Measurements from ENCODE around the gene UACA. TPM values are rescaled to one million over a fixed set of nuclear protein-coding genes. Genes with fewer than 3 reads are reported as not detected.

Gene UACA
- total RNA-seq, 1 donor = 161 TPM

GRCh38 chr15:70757627-70758026, 5.7 kb downstream of the UACA start:
- Histone ChIP-seq H3K79me2 (ENCODE audit: insufficient read depth, low read length) (peaks cover 100% of the 10 kb centered on the region), H3K4me1 (ENCODE audit: insufficient read depth, low read length) (peaks cover 44% of the 10 kb centered on the region), H3K9me3 (ENCODE audit: low read depth, low read length) (no peaks in the 10 kb centered on the region), H3K27ac (ENCODE audit: low read depth, low read length) (peak overlapping the region; percentile 1), H4K20me1 (ENCODE audit: insufficient read depth, low read length) (peaks cover 38% of the 10 kb centered on the region), H2AFZ (ENCODE audit: low read length) (no peak overlapping the region), H3K4me2 (ENCODE audit: insufficient read depth, low read length) (peak overlapping the region; percentile 99), H3K27me3 (ENCODE audit: insufficient read depth, low read length) (no peaks in the 10 kb centered on the region), H3K4me3 (ENCODE audit: insufficient read depth, low read length) (peak overlapping the region; percentile 6), H3K36me3 (ENCODE audit: insufficient read depth, low read length) (peaks cover 25% of the 10 kb centered on the region)
- no peak for DNase-seq (ENCODE audit: insufficient read length, low spot score, missing footprints)
- no peak for TF ChIP-seq CTCF (IDR thresholded peaks at IDR 0.05; ENCODE audit: extremely low read depth, low read depth, low read length)

DNA sequence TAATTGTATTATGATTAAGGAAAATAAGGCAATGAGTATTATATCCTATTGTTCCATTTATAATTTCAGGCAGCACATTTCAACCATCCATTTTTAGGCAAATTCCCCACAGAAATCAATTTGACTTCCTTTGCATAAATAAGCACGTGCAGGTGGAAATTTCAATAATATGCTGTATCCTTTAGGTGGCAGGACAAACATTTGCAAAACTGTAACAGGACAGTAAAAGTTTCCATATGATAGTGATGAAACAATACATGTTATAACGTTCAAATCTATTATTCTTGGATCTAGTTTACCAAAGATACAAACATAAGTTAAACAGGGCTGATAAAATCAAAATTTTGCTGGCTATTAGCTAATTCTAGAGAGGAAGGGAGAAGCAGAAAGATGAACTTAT, 8.5 kb downstream of the UACA start:
- Histone ChIP-seq H3K27me3 (ENCODE audit: insufficient read depth, low read length) (no peaks in the 10 kb centered on the region), H3K79me2 (ENCODE audit: insufficient read depth, low read length) (peaks cover 100% of the 10 kb centered on the region), H3K4me3 (ENCODE audit: insufficient read depth, low read length) (no peak overlapping the region), H3K36me3 (ENCODE audit: insufficient read depth, low read length) (peaks cover 34% of the 10 kb centered on the region), H4K20me1 (ENCODE audit: insufficient read depth, low read length) (peaks cover 51% of the 10 kb centered on the region), H3K9me3 (ENCODE audit: low read depth, low read length) (no peaks in the 10 kb centered on the region), H3K4me1 (ENCODE audit: insufficient read depth, low read length) (peaks cover 38% of the 10 kb centered on the region), H2AFZ (ENCODE audit: low read length) (no peak overlapping the region), H3K27ac (ENCODE audit: low read depth, low read length) (no peak overlapping the region), H3K4me2 (ENCODE audit: insufficient read depth, low read length) (no peak overlapping the region)
- no peak for DNase-seq (ENCODE audit: insufficient read length, low spot score, missing footprints)
- no peak for TF ChIP-seq CTCF (IDR thresholded peaks at IDR 0.05; ENCODE audit: extremely low read depth, low read depth, low read length)

DNA sequence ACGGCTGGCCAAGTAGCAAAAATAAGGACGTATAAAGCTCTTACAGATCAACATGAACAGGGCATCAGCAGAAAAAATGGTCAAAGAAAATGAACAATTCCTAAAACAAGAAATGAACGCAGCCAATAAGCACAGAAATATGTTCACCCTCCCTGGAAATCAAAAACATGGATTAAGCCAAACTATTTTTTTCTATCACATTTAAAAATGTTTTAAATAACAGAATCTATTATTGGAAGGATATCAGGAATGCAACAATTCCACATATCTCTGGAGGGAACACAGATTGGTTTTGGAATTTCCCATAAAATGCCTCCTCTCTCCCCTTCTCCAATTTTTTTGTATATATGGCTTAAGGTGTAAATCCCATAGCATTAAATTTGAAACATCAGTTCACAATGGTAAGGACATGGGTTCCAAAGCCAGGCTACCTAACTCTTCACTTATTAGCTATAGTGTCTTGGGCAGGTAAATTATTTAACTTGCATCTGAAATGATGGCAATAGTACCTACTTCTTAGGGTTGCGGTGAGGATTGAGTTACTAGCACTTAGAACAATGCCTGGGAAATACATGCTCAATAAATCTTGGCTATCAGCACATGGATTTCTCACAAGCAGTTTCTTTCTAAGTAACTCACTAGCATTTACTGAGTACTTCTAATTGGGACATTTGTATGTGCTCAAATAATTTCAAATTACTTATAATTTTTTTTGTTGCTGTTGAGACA, 10.1 kb downstream of the UACA start:
- Histone ChIP-seq H3K27ac (ENCODE audit: low read depth, low read length) (no peak overlapping the region), H3K79me2 (ENCODE audit: insufficient read depth, low read length) (peaks cover 96% of the 10 kb centered on the region), H3K4me2 (ENCODE audit: insufficient read depth, low read length) (peak overlapping the region; percentile 0), H3K36me3 (ENCODE audit: insufficient read depth, low read length) (peaks cover 20% of the 10 kb centered on the region), H3K9me3 (ENCODE audit: low read depth, low read length) (no peaks in the 10 kb centered on the region), H3K4me3 (ENCODE audit: insufficient read depth, low read length) (no peak overlapping the region), H4K20me1 (ENCODE audit: insufficient read depth, low read length) (peaks cover 47% of the 10 kb centered on the region), H2AFZ (ENCODE audit: low read length) (no peak overlapping the region), H3K27me3 (ENCODE audit: insufficient read depth, low read length) (no peaks in the 10 kb centered on the region), H3K4me1 (ENCODE audit: insufficient read depth, low read length) (peaks cover 26% of the 10 kb centered on the region)
- TF ChIP-seq CTCF (IDR thresholded peaks at IDR 0.05; ENCODE audit: extremely low read depth, low read depth, low read length) = no peak
- DNase-seq (ENCODE audit: insufficient read length, low spot score, missing footprints) = peak; percentile 34

DNA sequence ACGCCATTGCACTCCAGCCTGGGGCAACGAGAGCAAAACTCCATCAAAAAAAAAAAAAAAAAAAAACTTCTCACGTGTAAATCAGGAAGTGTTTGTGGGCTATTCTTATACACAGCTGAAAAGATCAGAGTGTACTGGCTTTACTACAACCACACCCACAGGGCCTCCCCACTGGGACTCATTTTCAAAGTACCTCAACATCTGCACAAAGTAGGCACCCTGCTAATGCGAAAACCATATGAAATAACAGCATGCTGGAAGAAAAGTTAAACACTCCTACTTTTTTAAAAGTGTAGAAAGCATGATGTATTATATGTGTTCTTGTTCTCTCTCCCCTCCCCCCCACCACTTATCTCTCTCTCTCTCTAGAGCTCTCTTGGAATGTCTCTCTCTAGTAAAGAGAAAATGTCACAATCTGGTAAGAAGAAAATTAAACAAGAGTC, 11.1 kb downstream of the UACA start:
- peaks cover 20% of the 10 kb centered on the region for H3K4me1 ChIP-seq (ENCODE audit: insufficient read depth, low read length)
- no peak overlapping the region for H2AFZ ChIP-seq (ENCODE audit: low read length)
- DNase-seq (ENCODE audit: insufficient read length, low spot score, missing footprints) = no peak
- no peak overlapping the region for H3K4me3 ChIP-seq (ENCODE audit: insufficient read depth, low read length)
- peaks cover 94% of the 10 kb centered on the region for H3K79me2 ChIP-seq (ENCODE audit: insufficient read depth, low read length)
- no peaks in the 10 kb centered on the region for H3K9me3 ChIP-seq (ENCODE audit: low read depth, low read length)
- H4K20me1 ChIP-seq (ENCODE audit: insufficient read depth, low read length) = peaks cover 51% of the 10 kb centered on the region
- no peak overlapping the region for H3K4me2 ChIP-seq (ENCODE audit: insufficient read depth, low read length)
- peaks cover 18% of the 10 kb centered on the region for H3K36me3 ChIP-seq (ENCODE audit: insufficient read depth, low read length)
- no peaks in the 10 kb centered on the region for H3K27me3 ChIP-seq (ENCODE audit: insufficient read depth, low read length)
- TF ChIP-seq CTCF (IDR thresholded peaks at IDR 0.05; ENCODE audit: extremely low read depth, low read depth, low read length) = no peak
- no peak overlapping the region for H3K27ac ChIP-seq (ENCODE audit: low read depth, low read length)
